Neural cell (in vitro differentiated cells): ENCODE data around the gene HPCA.

Experiments
- CTCF ChIP-seq: fragments of 450-650 bp; IDR thresholded peaks from 2 replicates; pipeline ENCODE4 v1.5.1; 2014; ENCODE audit warnings: antibody characterized with exemption, mild to moderate bottlenecking, moderate library complexity; ENCODE audit not compliant: poor library complexity, severe bottlenecking
- EP300 ChIP-seq: fragments of 450-650 bp; conservative IDR thresholded peaks from 2 replicates; pipeline ENCODE4 v1.6.1; 2014; ENCODE audit warnings: antibody characterized with exemption, mild to moderate bottlenecking, moderate library complexity; ENCODE audit not compliant: poor library complexity, severe bottlenecking
- EZH2 ChIP-seq: fragments of 200-600, 300-800 bp; shearing (Covaris generic), sonication (generic); IDR thresholded peaks from 2 replicates; pipeline ENCODE4 v1.6.1; 2014; ENCODE audit warnings: antibody characterized with exemption, low read length, borderline replicate concordance, mild to moderate bottlenecking; ENCODE audit not compliant: insufficient read depth, poor library complexity, severe bottlenecking
- POLR2AphosphoS5 ChIP-seq: IDR thresholded peaks from 2 replicates; pipeline ENCODE4 v1.6.1; 2012
- RAD21 ChIP-seq: fragments of 450-650 bp; conservative IDR thresholded peaks from 2 replicates; pipeline ENCODE4 v1.6.1; 2014; ENCODE audit warnings: antibody characterized with exemption, mild to moderate bottlenecking, moderate library complexity
- SMC3 ChIP-seq: fragments of 450-650 bp; conservative IDR thresholded peaks from 2 replicates; pipeline ENCODE4 v1.6.1; 2014; ENCODE audit warnings: antibody characterized with exemption, mild to moderate bottlenecking, moderate library complexity; ENCODE audit not compliant: poor library complexity
- TAF1 ChIP-seq: IDR thresholded peaks from 2 replicates; pipeline ENCODE4 v1.6.1; 2012; ENCODE audit warnings: low read depth

- TF ChIP-seq EP300: no peak
- no peak for TF ChIP-seq POLR2AphosphoS5
- TF ChIP-seq TAF1: no peak
- TF ChIP-seq CTCF: no peak
- no peak for TF ChIP-seq EZH2
- peak; percentile 29 for TF ChIP-seq SMC3
- peak; percentile 6 for TF ChIP-seq RAD21
These were observed 47.5 kb downstream of the HPCA start for GRCh38 chr1:32933742-32934322.
